AML-193 (cell line): Measurements from ENCODE around the gene OTC.

Experiments used
- DNase-seq, 2 experiments: peaks; one replicate each; lab custom pipeline; 2025; lab: John Stamatoyannopoulos, UW

The OTC gene

GRCh38 chrX:38357747-38358673 lies 5.6 kb downstream of the OTC start:
- no peak for DNase-seq

- DNase-seq: no peak
Observed at GRCh38 chrX:38363046-38363445, 10.6 kb downstream of the OTC start.

DNA sequence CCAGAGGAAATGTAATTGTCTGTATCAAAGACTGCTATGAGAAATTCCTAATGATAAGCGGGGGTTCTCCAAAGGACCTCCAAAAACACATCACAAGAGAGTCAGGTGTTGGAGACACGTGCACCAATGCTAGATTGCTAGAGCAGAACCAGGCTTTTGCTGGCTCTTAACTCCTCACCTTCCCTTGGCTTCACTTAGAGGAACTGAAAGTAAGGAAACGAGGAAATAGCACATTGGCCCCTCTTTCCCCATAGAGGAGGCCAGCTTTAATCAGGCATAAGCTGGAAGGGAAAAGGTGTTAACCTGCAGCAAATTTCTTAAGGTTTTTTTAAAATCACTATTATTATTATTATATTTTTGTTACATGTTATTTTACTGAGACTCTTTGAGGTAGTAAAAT lies 13.6 kb downstream of the OTC start:
- DNase-seq: no peak

DNA sequence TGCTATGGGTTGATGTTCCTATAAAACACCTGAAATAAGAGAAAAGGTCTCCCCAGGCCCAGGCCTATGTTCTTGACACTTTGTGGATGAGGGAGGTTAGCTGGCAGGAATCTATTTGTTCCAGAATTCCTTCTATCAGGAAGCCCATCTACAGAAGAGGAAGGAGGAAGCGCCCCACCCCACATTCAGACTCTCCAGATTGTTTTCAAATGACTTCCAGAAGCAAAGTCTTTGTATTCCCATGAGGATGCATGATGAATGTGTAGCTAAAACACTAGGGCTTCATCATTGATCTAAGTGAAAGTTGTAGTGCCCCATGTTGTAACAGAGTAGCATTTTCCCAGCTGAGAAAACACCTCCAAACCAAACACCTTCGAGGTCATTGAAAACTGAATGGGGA lies 16.4 kb downstream of the OTC start:
- DNase-seq: no peak

GRCh38 chrX:38371641-38372040 lies 19.2 kb downstream of the OTC start:
- no peak for DNase-seq

- DNase-seq: no peak
Observed at GRCh38 chrX:38374431-38374830, 22.0 kb downstream of the OTC start.

DNA sequence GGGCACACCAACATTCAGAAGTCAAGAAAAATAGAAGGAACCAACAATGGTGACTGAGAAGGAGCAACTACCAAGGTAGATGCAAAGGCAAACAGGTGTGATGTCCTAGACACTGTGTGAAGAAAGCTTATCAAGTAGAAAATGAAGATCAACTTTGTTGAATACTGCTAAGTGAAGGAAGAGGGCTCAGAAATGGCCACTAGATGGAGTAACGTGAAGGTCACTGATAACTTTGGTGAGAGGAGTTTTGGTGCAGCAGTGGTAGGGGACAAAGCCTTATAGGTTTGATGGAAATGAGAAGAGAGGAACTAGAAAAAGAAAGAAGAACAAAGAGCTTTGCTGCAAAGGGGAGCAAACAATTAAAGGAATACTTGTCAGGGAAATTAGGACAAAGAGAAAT lies 23.5 kb downstream of the OTC start:
- no peak for DNase-seq

DNA sequence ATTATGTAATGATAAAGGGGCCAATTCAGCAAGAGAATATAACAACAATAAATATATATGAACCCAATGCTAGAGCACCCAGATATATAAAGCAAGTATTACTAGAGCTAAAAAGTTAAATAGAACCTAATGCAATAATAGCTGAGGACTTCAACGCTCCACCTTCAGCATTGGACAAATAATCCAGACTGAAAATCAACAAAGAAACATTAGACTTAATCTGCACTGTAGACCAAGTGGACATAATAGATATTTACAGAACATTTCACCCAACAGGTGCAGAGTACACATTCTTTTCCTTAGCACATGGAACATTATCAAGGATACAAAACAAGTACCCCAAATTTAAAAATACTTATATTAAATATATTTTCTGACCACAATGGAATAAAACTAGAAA lies 24.3 kb downstream of the OTC start:
- DNase-seq: no peak

DNA sequence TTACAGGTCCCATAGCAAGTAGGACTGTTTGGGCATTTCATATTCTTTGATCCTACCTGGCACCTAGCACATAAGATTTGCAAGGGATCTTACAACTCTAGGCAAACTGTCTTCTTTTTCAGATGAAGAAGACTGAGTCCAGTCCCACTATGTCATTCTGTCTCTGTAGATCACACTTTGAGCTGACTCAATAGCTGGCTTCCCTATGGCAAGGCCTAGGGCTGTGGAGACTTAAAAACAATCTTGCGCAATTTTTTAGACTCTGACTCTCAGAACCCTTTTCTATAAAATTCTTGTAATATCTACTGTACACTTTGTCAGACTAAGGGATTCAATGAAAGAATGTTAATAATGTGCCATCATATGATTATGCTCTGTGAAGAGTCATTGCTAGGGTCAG lies 26.7 kb downstream of the OTC start:
- no peak for DNase-seq

GRCh38 chrX:38382663-38383062 lies 30.3 kb downstream of the OTC start:
- DNase-seq: no peak

GRCh38 chrX:38400389-38400910 lies 48.0 kb downstream of the OTC start:
- no peak for DNase-seq

- DNase-seq: no peak
Observed at GRCh38 chrX:38402118-38402517, 49.7 kb downstream of the OTC start.

- DNase-seq: no peak
Observed at GRCh38 chrX:38403834-38404233, 51.4 kb downstream of the OTC start.

GRCh38 chrX:38407126-38407525 lies 54.7 kb downstream of the OTC start:
- no peak for DNase-seq

GRCh38 chrX:38409289-38409688 lies 56.9 kb downstream of the OTC start:
- DNase-seq: no peak

DNA sequence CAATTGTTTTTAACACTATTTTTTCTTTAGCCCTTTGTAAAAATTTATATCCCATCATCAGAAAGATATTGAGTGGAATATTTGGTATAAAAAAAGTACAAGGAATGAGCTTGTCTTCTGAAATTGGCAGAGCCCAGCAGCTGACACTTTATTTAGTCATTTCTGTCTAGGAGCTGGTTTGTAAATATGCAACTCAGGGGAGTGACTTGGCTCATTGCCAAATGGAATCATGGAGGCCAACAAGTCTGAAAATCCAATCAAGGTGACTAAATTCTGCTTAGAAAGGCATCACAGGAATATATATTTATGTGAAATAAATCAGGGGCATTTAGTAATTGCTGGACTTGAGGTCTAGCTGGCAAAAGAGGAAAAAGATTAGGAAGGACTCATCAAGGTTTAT lies 74.4 kb downstream of the OTC start:
- DNase-seq: no peak

- no peak for DNase-seq
Observed at GRCh38 chrX:38431525-38431924, 79.1 kb downstream of the OTC start.

DNA sequence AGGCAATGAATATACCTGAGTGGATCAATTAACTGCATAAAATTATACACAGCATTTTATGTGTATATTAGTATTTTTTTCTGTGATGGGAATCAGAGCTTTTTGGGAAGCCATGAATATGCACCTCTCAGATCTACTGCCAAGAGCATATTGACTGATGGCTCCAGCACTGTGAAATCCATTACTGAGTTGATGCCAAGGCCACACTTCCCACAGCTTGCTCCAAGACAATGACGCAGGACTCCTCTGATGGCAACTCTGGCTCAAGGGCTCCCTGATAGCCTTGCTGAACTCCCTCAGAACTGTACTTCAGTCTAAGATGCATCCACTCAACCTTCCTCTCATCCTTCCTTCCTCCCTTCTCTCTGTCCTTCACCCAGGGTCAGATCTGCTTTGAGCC lies 82.7 kb downstream of the OTC start:
- DNase-seq: no peak

DNA sequence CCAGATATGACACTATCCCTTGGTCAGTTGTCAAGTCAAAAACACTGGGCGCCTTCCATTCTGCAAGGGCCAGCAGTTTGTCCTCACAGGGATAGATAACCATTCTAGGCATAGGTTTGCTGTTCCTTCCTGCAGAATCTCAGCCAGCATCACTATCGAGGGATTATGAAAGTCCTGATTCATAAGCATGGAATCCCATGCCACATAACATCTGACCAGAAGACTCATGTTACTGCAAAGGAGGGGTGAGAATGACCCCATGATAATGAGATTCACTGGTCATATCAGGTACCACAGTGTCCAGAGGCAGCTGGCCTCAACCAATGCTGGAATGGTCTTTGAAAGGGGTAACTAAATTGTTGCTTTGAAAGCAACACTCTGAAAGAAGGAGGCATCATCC lies 84.7 kb downstream of the OTC start:
- no peak for DNase-seq

- no peak for DNase-seq
Observed at GRCh38 chrX:38438321-38438720, 85.9 kb downstream of the OTC start.

- no peak for DNase-seq
Observed at GRCh38 chrX:38452603-38453002, 100.2 kb downstream of the OTC start.

DNA sequence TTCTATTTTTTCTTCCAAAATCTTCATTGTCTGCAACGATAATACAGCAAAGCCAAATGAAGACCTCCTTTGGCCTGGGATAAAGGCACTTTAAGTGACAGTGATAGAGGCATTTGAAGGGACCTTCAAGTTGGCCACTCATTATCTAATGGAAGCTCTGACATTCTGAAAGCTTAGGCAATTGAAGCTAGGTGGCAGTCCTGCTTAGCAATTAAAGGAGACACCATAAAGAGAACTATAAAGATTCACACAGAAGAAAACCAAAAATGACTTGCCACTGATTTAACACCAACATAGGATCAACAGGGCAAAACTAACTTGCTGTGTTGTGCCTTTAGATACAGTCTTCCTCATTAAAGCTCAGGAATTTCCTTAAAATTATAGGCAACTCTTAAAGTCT lies 105.7 kb downstream of the OTC start:
- DNase-seq: no peak

- DNase-seq: no peak
Observed at GRCh38 chrX:38462257-38462656, 109.9 kb downstream of the OTC start.

GRCh38 chrX:38465686-38466085 lies 113.3 kb downstream of the OTC start:
- DNase-seq: no peak
